T follicular helper cell (primary cell): ENCODE data around the gene SELENOI.
"Not testable (repeated sequence)": the region's sequence is repeated elsewhere in the genome, so short reads cannot be mapped to it uniquely, and the experiment has no call there.

Experiments used
- DNase-seq: peaks from one replicate; pipeline ENCODE4 v3.0.0-alpha.2; 2020; ENCODE audit warnings: low read depth

Gene SELENOI

GRCh38 chr2:26327291-26328272, 18.4 kb upstream of the SELENOI start:
- no peak for DNase-seq

- DNase-seq, result not testable (repeated sequence)
Measured at GRCh38 chr2:26329083-26329482, 16.9 kb upstream of the SELENOI start.

- DNase-seq, result peak; percentile 71
Measured at GRCh38 chr2:26330114-26330549, 15.8 kb upstream of the SELENOI start.

GRCh38 chr2:26330604-26331003, 15.3 kb upstream of the SELENOI start:
- no peak for DNase-seq

GRCh38 chr2:26331321-26331720, 14.6 kb upstream of the SELENOI start:
- not testable (repeated sequence) for DNase-seq

GRCh38 chr2:26333293-26333692, 12.7 kb upstream of the SELENOI start:
- DNase-seq, result no peak

GRCh38 chr2:26335231-26335630, 10.7 kb upstream of the SELENOI start:
- no peak for DNase-seq

- DNase-seq, result no peak
Measured at GRCh38 chr2:26336719-26337118, 9.2 kb upstream of the SELENOI start.

GRCh38 chr2:26337298-26337697, 8.6 kb upstream of the SELENOI start:
- no peak for DNase-seq

- no peak for DNase-seq
Measured at GRCh38 chr2:26340831-26341230, 5.1 kb upstream of the SELENOI start.

- no peak for DNase-seq
Measured at GRCh38 chr2:26344581-26345282, 1.2 kb upstream of the SELENOI start.

- no peak for DNase-seq
Measured at GRCh38 chr2:26345283-26345544, 729 bp upstream of the SELENOI start.

GRCh38 chr2:26346454-26347053, 611 bp downstream of the SELENOI start, which contains the start of gene ADGRF3:
Gene ADGRF3 (minus strand): TSS chr2:26346789. CDS start chr2:26346234, 555 bp downstream.
- peak; percentile 52 for DNase-seq

- DNase-seq, result no peak
Measured at GRCh38 chr2:26347286-26347865, 1.4 kb downstream of the SELENOI start.

GRCh38 chr2:26349690-26350089, 3.7 kb downstream of the SELENOI start:
- no peak for DNase-seq

- DNase-seq, result no peak
Measured at GRCh38 chr2:26351375-26352090, 5.6 kb downstream of the SELENOI start.

GRCh38 chr2:26352892-26353291, 6.9 kb downstream of the SELENOI start:
- no peak for DNase-seq

- DNase-seq, result not testable (repeated sequence)
Measured at GRCh38 chr2:26354469-26354868, 8.5 kb downstream of the SELENOI start.

GRCh38 chr2:26355038-26355995, 9.4 kb downstream of the SELENOI start:
- no peak for DNase-seq

- DNase-seq, result no peak
Measured at GRCh38 chr2:26356111-26356510, 10.2 kb downstream of the SELENOI start.
